Measurements from ENCODE around the gene DIP2C. TPM values are rescaled to one million over a fixed set of nuclear protein-coding genes. Genes with fewer than 3 reads are reported as not detected.
"Not testable (repeated sequence)": the region's sequence is repeated elsewhere in the genome, so short reads cannot be mapped to it uniquely, and the experiment has no call there.

DIP2C gene
- total RNA-seq, 1 experiment from 2014 or later, result 5.0 TPM

GRCh38 chr10:349081-349480, 340.4 kb downstream of the DIP2C start:
- H3K27me3 ChIP-seq, result no peaks in the 10 kb centered on the region
- no peaks in the 10 kb centered on the region for H3K9me3 ChIP-seq (replicated peaks)
- DNase-seq, result no peak
- no peaks in the 10 kb centered on the region for H3K36me3 ChIP-seq
- H3K27ac ChIP-seq, result no peak overlapping the region
- H3K4me3 ChIP-seq, result no peak overlapping the region
- H3K4me1 ChIP-seq, result no peaks in the 10 kb centered on the region

GRCh38 chr10:348456-348855, 341.0 kb downstream of the DIP2C start:
- H3K4me1 ChIP-seq, result no peaks in the 10 kb centered on the region
- H3K27me3 ChIP-seq, result no peaks in the 10 kb centered on the region

GRCh38 chr10:347774-348173, 341.7 kb downstream of the DIP2C start:
- H3K36me3 ChIP-seq; H3K27me3 ChIP-seq; H3K4me3 ChIP-seq; H3K9me3 ChIP-seq (replicated peaks); H3K27ac ChIP-seq; H3K4me1 ChIP-seq; DNase-seq: not testable (repeated sequence)

More at GRCh38 chr10:348456-348855, 341.0 kb downstream of the DIP2C start:
- H3K36me3 ChIP-seq, result no peaks in the 10 kb centered on the region
- DNase-seq, result no peak
- no peak overlapping the region for H3K4me3 ChIP-seq
- H3K27ac ChIP-seq, result no peak overlapping the region
- no peaks in the 10 kb centered on the region for H3K9me3 ChIP-seq (replicated peaks)

GRCh38 chr10:347190-347589, 342.3 kb downstream of the DIP2C start:
- not testable (repeated sequence) for H3K27ac ChIP-seq; H3K27me3 ChIP-seq; H3K9me3 ChIP-seq (replicated peaks); H3K36me3 ChIP-seq; H3K4me3 ChIP-seq; H3K4me1 ChIP-seq; DNase-seq

- H3K27me3 ChIP-seq, result no peaks in the 10 kb centered on the region
- H3K36me3 ChIP-seq, result no peaks in the 10 kb centered on the region
- no peaks in the 10 kb centered on the region for H3K9me3 ChIP-seq (replicated peaks)
- H3K4me1 ChIP-seq, result no peaks in the 10 kb centered on the region
- no peak for DNase-seq
- no peak overlapping the region for H3K4me3 ChIP-seq
- H3K27ac ChIP-seq, result no peak overlapping the region
These were observed 344.8 kb downstream of the DIP2C start for GRCh38 chr10:344582-345200.

- Histone ChIP-seq H3K27me3 (no peaks in the 10 kb centered on the region), H3K27ac (no peak overlapping the region), H3K4me1 (no peaks in the 10 kb centered on the region), H3K4me3 (no peak overlapping the region), H3K9me3 (replicated peaks) (no peaks in the 10 kb centered on the region), H3K36me3 (no peaks in the 10 kb centered on the region)
- DNase-seq, result no peak
These were observed 345.9 kb downstream of the DIP2C start for GRCh38 chr10:343231-344220.

- Histone ChIP-seq H3K36me3 (no peaks in the 10 kb centered on the region), H3K4me1 (no peaks in the 10 kb centered on the region), H3K27me3 (no peaks in the 10 kb centered on the region), H3K27ac (no peak overlapping the region), H3K9me3 (replicated peaks) (no peaks in the 10 kb centered on the region), H3K4me3 (no peak overlapping the region)
- no peak for DNase-seq
These were observed 348.3 kb downstream of the DIP2C start for GRCh38 chr10:341081-341740.

- H3K9me3 ChIP-seq (replicated peaks), result no peaks in the 10 kb centered on the region
- H3K4me1 ChIP-seq, result no peaks in the 10 kb centered on the region
These were observed 348.8 kb downstream of the DIP2C start for GRCh38 chr10:340646-341045.

GRCh38 chr10:339038-339391, 350.5 kb downstream of the DIP2C start:
- no peaks in the 10 kb centered on the region for H3K36me3 ChIP-seq
- DNase-seq, result no peak
- H3K9me3 ChIP-seq (replicated peaks), result no peaks in the 10 kb centered on the region
- no peak overlapping the region for H3K27ac ChIP-seq
- no peaks in the 10 kb centered on the region for H3K27me3 ChIP-seq
- no peak overlapping the region for H3K4me3 ChIP-seq
- no peaks in the 10 kb centered on the region for H3K4me1 ChIP-seq

More at GRCh38 chr10:340646-341045, 348.8 kb downstream of the DIP2C start:
- no peaks in the 10 kb centered on the region for H3K36me3 ChIP-seq
- no peak overlapping the region for H3K27ac ChIP-seq
- H3K4me3 ChIP-seq, result no peak overlapping the region
- H3K27me3 ChIP-seq, result no peaks in the 10 kb centered on the region
- DNase-seq, result peak; percentile 27 to 29

- DNase-seq, result no peak
- H3K27ac ChIP-seq, result no peak overlapping the region
- no peaks in the 10 kb centered on the region for H3K4me1 ChIP-seq
- no peaks in the 10 kb centered on the region for H3K9me3 ChIP-seq (replicated peaks)
- H3K36me3 ChIP-seq, result no peaks in the 10 kb centered on the region
- no peak overlapping the region for H3K4me3 ChIP-seq
- no peaks in the 10 kb centered on the region for H3K27me3 ChIP-seq
These were observed 351.1 kb downstream of the DIP2C start for GRCh38 chr10:338171-339037.

GRCh38 chr10:336247-336646, 353.2 kb downstream of the DIP2C start:
- Histone ChIP-seq H3K4me3 (no peak overlapping the region), H3K27me3 (no peaks in the 10 kb centered on the region), H3K36me3 (no peaks in the 10 kb centered on the region), H3K4me1 (no peaks in the 10 kb centered on the region), H3K27ac (no peak overlapping the region), H3K9me3 (replicated peaks) (no peaks in the 10 kb centered on the region)
- no peak for DNase-seq

- Histone ChIP-seq H3K4me1 (no peaks in the 10 kb centered on the region), H3K27me3 (no peaks in the 10 kb centered on the region), H3K4me3 (no peak overlapping the region), H3K9me3 (replicated peaks) (no peaks in the 10 kb centered on the region), H3K27ac (no peak overlapping the region), H3K36me3 (no peaks in the 10 kb centered on the region)
- DNase-seq, result no peak
These were observed 354.2 kb downstream of the DIP2C start for GRCh38 chr10:335151-335800.

- Histone ChIP-seq H3K9me3 (replicated peaks) (no peaks in the 10 kb centered on the region), H3K27ac (no peak overlapping the region)
These were observed 358.3 kb downstream of the DIP2C start for GRCh38 chr10:331186-331585.

More at GRCh38 chr10:331186-331585, 358.3 kb downstream of the DIP2C start:
- no peaks in the 10 kb centered on the region for H3K27me3 ChIP-seq
- no peak overlapping the region for H3K4me3 ChIP-seq
- no peak for DNase-seq
- H3K4me1 ChIP-seq, result peaks cover 3% of the 10 kb centered on the region; the same call in 1 of the 2 replicates
- H3K36me3 ChIP-seq, result no peaks in the 10 kb centered on the region

Measured in SJCRH30 (cell line).